Thyroid gland (tissue), 4 donors: ENCODE data around the gene ZMYM4. TPM values are rescaled to one million over a fixed set of nuclear protein-coding genes. Genes with fewer than 3 reads are reported as not detected.

ENCODE experiments used
- DNase-seq, 2 donors: peaks; one replicate each; pipeline ENCODE4 v3.0.0-alpha.2; 2019
- H3K27ac ChIP-seq, 3 donors: fragments of 200-600 bp; sonication (generic); 1 replicate in 2 of 3; 2 replicates in 1 of 3; pipeline ENCODE4 v1.5.1; 2016 to 2019; ENCODE audit warnings: mild to moderate bottlenecking in 1 of 3, moderate library complexity in 1 of 3
- H3K27me3 ChIP-seq: fragments of 200-600 bp; sonication (generic); one replicate; pipeline ENCODE4 v1.5.1; 2019
- H3K36me3 ChIP-seq, 2 donors: fragments of 200-600 bp; sonication (generic); one replicate each; pipeline ENCODE4 v1.5.1; 2016 to 2019
- H3K4me1 ChIP-seq, 2 donors: fragments of 200-600 bp; sonication (generic); one replicate each; pipeline ENCODE4 v1.5.1; 2017 to 2019
- H3K4me3 ChIP-seq, 3 donors: fragments of 200-600 bp; sonication (generic); replicated peaks in 1 of 3; 1 replicate in 2 of 3; 2 replicates in 1 of 3; pipeline ENCODE4 v1.5.1; 2016; ENCODE audit warnings: mild to moderate bottlenecking in 1 of 3
- H3K9me3 ChIP-seq: fragments of 200-600 bp; sonication (generic); one replicate; pipeline ENCODE4 v1.5.1; 2017
- POLR2A ChIP-seq, 2 donors: fragments of 450-650 bp; IDR thresholded peaks; one replicate each; pipeline ENCODE4 v1.6.1; 2017; ENCODE audit warnings: antibody characterized with exemption in 2 of 2, mild to moderate bottlenecking in 2 of 2, moderate library complexity in 1 of 2
- WGBS, 2 donors: methylation state at CpG; one replicate each; pipeline ENCODE4 v1.1.5; 2017; 5-methylcytosine and 5-hydroxymethylcytosine counted together
- intact Hi-C: fragments of 100-400 bp; cut with DNase I; formaldehyde crosslinking; loops from one replicate; pipeline ENCODE4 v1.15.1; 2023
- total RNA-seq, 4 donors: library from RNA; depleted of rRNA; stranded (reverse); fragments of >200 nt; gene quantifications; one replicate each; pipeline ENCODE4 v1.2.3, GENCODE V29; 2016
- TF ChIP-seq, protein P1 (sequence below), 6 experiments: fragments of 200-600 bp in 3 of 6; fragments of 450-650 bp in 3 of 6; sonication (generic) in 3 of 6; IDR thresholded peaks; one replicate each; pipeline ENCODE4 v1.5.1; 2016 to 2019; ENCODE audit warnings: antibody characterized with exemption in 6 of 6, mild to moderate bottlenecking in 2 of 6, inconsistent platforms in 1 of 6, moderate library complexity in 1 of 6

Gene ZMYM4
- total RNA-seq, 4 donors from 2014 or later: 46.8 to 71.6 (median 56.0) TPM

DNA sequence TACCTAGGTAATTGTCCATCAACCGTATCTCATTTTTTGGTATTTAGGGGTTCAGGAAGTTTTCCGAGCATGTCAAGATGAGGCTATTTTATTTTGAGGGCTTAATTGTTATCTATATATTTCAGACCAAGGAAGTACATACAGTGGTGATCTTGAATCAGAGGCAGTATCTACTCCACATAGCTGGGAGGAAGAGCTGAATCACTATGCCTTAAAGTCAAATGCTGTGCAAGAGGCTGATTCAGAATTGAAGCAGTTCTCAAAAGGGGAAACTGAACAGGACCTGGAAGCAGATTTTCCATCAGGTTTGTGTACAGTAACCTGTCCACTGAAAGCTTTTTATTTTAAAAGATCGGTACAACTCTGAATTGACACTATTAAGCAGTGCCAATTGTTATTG is 130.2 kb downstream of the ZMYM4 start:
- Histone ChIP-seq H3K4me3 (no peak overlapping the region), H3K36me3 (peaks cover 28 to 49% of the 10 kb centered on the region in 2 donors), H3K9me3 (no peaks in the 10 kb centered on the region), H3K27ac (no peak overlapping the region), H3K4me1 (no peaks in the 10 kb centered on the region), H3K27me3 (no peaks in the 10 kb centered on the region)
- WGBS, 2 donors: 96 to 99% methylated on average over 3 of the region's 3 CpGs
- TF ChIP-seq, protein P1, sequence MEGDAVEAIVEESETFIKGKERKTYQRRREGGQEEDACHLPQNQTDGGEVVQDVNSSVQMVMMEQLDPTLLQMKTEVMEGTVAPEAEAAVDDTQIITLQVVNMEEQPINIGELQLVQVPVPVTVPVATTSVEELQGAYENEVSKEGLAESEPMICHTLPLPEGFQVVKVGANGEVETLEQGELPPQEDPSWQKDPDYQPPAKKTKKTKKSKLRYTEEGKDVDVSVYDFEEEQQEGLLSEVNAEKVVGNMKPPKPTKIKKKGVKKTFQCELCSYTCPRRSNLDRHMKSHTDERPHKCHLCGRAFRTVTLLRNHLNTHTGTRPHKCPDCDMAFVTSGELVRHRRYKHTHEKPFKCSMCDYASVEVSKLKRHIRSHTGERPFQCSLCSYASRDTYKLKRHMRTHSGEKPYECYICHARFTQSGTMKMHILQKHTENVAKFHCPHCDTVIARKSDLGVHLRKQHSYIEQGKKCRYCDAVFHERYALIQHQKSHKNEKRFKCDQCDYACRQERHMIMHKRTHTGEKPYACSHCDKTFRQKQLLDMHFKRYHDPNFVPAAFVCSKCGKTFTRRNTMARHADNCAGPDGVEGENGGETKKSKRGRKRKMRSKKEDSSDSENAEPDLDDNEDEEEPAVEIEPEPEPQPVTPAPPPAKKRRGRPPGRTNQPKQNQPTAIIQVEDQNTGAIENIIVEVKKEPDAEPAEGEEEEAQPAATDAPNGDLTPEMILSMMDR (IDR thresholded peaks at IDR 0.05): no peak
- no peak for TF ChIP-seq POLR2A (IDR thresholded peaks at IDR 0.05)
- intact Hi-C loops: no loop called here
- no peak for DNase-seq

DNA sequence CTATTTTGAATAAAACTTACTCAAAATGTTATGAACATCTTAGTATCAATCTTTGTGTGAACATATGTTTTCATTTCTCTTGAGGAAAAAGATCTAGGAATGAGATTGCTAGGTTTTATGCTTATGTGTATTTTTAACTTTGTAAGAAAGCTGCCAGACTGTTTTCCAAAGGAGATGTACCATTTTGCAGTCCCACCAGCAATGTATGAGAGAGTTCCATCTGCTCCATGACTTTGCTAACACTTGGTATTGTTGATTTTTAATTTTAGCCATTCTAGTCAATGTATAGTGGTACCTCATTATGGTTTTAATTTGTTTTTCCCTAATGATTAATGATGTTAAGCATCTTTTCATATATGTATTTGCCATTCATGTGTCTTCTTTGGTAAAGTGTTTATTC is 132.5 kb downstream of the ZMYM4 start:
- Histone ChIP-seq H3K4me3 (no peak overlapping the region), H3K36me3 (peaks cover 28 to 38% of the 10 kb centered on the region in 2 donors), H3K27me3 (no peaks in the 10 kb centered on the region), H3K27ac (no peak overlapping the region), H3K9me3 (no peaks in the 10 kb centered on the region), H3K4me1 (no peaks in the 10 kb centered on the region)
- intact Hi-C loops: no loop called here
- TF ChIP-seq, protein P1 (IDR thresholded peaks at IDR 0.05): no peak
- TF ChIP-seq POLR2A (IDR thresholded peaks at IDR 0.05): no peak
- no peak for DNase-seq

DNA sequence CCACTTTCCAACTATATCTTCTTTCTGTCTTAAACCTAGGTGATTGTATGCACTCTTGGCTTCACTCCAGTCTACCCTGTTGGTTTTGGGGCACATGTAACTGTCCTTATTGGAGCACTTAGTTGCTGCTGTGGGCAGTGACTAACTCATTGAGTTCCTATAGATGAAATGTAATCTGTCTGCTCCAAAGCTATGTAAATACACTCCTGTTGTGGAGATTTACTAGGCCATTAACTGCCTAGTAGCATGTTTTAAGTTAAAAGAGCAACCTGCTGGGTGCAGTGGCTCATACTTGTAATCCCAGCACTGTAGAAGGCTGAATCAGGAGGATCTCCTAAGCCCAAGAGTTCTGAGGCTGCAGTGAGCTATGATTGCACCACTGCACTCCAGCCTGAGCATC is 137.6 kb downstream of the ZMYM4 start:
- H3K27me3 ChIP-seq: no peaks in the 10 kb centered on the region
- peaks cover 23 to 25% of the 10 kb centered on the region in 2 donors for H3K36me3 ChIP-seq

DNA sequence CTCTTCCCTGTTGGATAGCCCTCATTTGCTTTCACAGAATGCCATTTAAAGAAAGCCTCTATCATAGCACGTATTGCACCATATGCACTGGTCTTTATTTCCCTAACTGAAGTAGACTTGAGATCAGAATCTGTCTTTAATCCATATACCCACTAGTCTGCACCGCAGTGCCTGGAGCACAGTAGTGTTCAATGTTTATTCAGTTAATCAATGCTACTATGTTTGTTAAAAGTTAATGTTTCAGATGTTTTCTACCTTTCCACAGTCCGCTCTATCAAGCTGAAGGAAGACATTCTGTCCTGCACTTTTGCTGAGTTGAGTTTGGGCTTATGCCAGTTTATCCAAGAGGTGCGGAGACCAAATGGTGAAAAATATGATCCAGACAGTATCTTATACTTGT is 139.2 kb downstream of the ZMYM4 start:
- Histone ChIP-seq H3K4me3 (no peak overlapping the region), H3K27me3 (no peaks in the 10 kb centered on the region), H3K36me3 (peaks cover 23 to 25% of the 10 kb centered on the region in 2 donors), H3K27ac (no peak overlapping the region), H3K4me1 (no peaks in the 10 kb centered on the region), H3K9me3 (no peaks in the 10 kb centered on the region)
- DNase-seq: no peak
- intact Hi-C loops: no loop called here
- WGBS, 2 donors: 97 to 98% methylated on average over 4 of the region's 4 CpGs
- TF ChIP-seq POLR2A (IDR thresholded peaks at IDR 0.05): no peak
- TF ChIP-seq, protein P1 (IDR thresholded peaks at IDR 0.05): no peak

More for the DNA sequence above, 137.6 kb downstream of the ZMYM4 start:
- no peak for DNase-seq
- intact Hi-C loops: no loop called here
- Histone ChIP-seq H3K4me3 (no peak overlapping the region), H3K9me3 (no peaks in the 10 kb centered on the region), H3K4me1 (no peaks in the 10 kb centered on the region), H3K27ac (no peak overlapping the region)
- TF ChIP-seq POLR2A (IDR thresholded peaks at IDR 0.05): no peak

DNA sequence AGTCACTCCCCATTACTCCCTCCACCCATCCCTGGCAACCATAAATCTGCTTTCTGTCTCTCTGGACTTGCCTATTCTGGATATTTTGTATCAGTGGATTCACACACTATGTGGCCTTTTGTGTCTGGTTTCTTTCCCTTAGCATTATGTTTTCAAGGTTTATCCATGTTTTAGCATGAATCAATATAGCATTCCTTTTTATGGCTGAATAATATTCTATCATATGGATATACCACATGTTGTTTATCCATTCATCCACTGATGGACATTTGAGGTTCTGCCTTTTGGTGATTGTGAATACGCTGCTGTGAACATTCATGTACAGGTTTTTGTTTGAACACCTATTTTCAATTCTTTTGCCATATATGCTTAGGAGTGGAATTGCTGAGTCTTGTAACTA is 140.4 kb downstream of the ZMYM4 start:
- intact Hi-C loops: no loop called here
- no peak for TF ChIP-seq POLR2A (IDR thresholded peaks at IDR 0.05)
- TF ChIP-seq, protein P1 (IDR thresholded peaks at IDR 0.05): no peak
- Histone ChIP-seq H3K36me3 (peaks cover 23 to 25% of the 10 kb centered on the region in 2 donors), H3K27ac (no peak overlapping the region), H3K9me3 (no peaks in the 10 kb centered on the region), H3K27me3 (no peaks in the 10 kb centered on the region), H3K4me1 (no peaks in the 10 kb centered on the region), H3K4me3 (no peak overlapping the region)
- WGBS, 2 donors: 96 to 97% methylated on average over 1 of the region's 1 CpG
- DNase-seq: no peak

DNA sequence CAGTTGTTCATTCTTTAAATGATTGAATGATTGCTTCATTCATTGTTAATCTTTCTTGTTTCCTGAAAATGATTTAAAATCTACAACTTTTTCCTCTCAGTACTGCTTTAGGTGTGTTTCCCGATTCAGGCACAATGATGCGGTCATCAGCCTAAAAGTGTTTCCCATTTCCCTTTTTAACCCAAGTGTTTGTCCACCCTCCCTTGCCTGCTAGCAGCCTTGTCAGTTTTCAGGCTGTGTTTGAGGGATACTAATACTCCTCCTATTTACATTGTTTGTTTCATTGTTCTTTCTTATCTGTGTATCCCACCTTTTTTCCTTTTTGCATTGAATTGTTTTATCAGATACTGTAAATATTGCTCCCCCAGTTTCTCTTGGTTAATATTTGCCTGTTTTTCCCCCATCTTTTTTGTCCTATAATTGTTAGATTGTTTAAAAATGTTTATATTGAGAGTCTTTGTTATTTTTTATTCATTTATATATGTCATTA is 157.6 kb downstream of the ZMYM4 start:
- H3K4me1 ChIP-seq: no peaks in the 10 kb centered on the region
- no peaks in the 10 kb centered on the region for H3K27me3 ChIP-seq
- H3K27ac ChIP-seq: no peak overlapping the region
- TF ChIP-seq POLR2A (IDR thresholded peaks at IDR 0.05): no peak
- TF ChIP-seq, protein P1 (IDR thresholded peaks at IDR 0.05): no peak
- no peak overlapping the region for H3K4me3 ChIP-seq
- H3K36me3 ChIP-seq: no peaks in the 10 kb centered on the region
- H3K9me3 ChIP-seq: no peaks in the 10 kb centered on the region
- DNase-seq: no peak
- WGBS, 2 donors: 70 to 74% methylated on average over 2 of the region's 2 CpGs
- intact Hi-C loops: no loop called here
